ENCODE results near the gene MC1R.
A peak's percentile ranks its signal among the peaks of the same experiment; 100 is the strongest.

Gene MC1R

GRCh38 chr16:89924297-89924924 is 5.7 kb downstream of the MC1R start:
- TF ChIP-seq EZH2phosphoT487 (IDR thresholded peaks at IDR 0.05; ENCODE audit: low read depth) (no peak), CTCF (IDR thresholded peaks at IDR 0.05; ENCODE audit: low read depth, low read length) (no peak)
- peaks cover 33% of the 10 kb centered on the region for H3K4me1 ChIP-seq (ENCODE audit: low read length)
- no peak overlapping the region for H2AFZ ChIP-seq (ENCODE audit: low read depth, low read length)
- peak overlapping the region; percentile 88 for H3K4me3 ChIP-seq (ENCODE audit: low read length)
- H3K27ac ChIP-seq (ENCODE audit: low read length): no peak overlapping the region
- H3K79me2 ChIP-seq (ENCODE audit: low read length): no peaks in the 10 kb centered on the region
- H3K27me3 ChIP-seq (ENCODE audit: low read depth, low read length): peaks cover 13% of the 10 kb centered on the region
- no peak overlapping the region for H3K9ac ChIP-seq (ENCODE audit: low read length)
- no peaks in the 10 kb centered on the region for H4K20me1 ChIP-seq (ENCODE audit: insufficient read depth, low read length)
- no peaks in the 10 kb centered on the region for H3K9me3 ChIP-seq (ENCODE audit: insufficient read depth, low read length)
- peak overlapping the region; percentile 92 for H3K4me2 ChIP-seq (ENCODE audit: low read length)
- H3K36me3 ChIP-seq (replicated peaks; ENCODE audit: low read depth, low read length): no peaks in the 10 kb centered on the region

GRCh38 chr16:89924925-89925307 is 6.3 kb downstream of the MC1R start:
- Histone ChIP-seq H3K79me2 (ENCODE audit: low read length) (no peaks in the 10 kb centered on the region), H2AFZ (ENCODE audit: low read depth, low read length) (no peak overlapping the region), H3K9me3 (ENCODE audit: insufficient read depth, low read length) (no peaks in the 10 kb centered on the region), H3K36me3 (replicated peaks; ENCODE audit: low read depth, low read length) (no peaks in the 10 kb centered on the region), H3K27me3 (ENCODE audit: low read depth, low read length) (peaks cover 13% of the 10 kb centered on the region), H3K4me2 (ENCODE audit: low read length) (peak overlapping the region; percentile 92), H3K27ac (ENCODE audit: low read length) (no peak overlapping the region), H4K20me1 (ENCODE audit: insufficient read depth, low read length) (no peaks in the 10 kb centered on the region), H3K9ac (ENCODE audit: low read length) (no peak overlapping the region), H3K4me3 (ENCODE audit: low read length) (peak overlapping the region; percentile 88), H3K4me1 (ENCODE audit: low read length) (peaks cover 33% of the 10 kb centered on the region)
- TF ChIP-seq CTCF (IDR thresholded peaks at IDR 0.05; ENCODE audit: low read depth, low read length) (no peak), EZH2phosphoT487 (IDR thresholded peaks at IDR 0.05; ENCODE audit: low read depth) (no peak)

GRCh38 chr16:89925596-89926079 is 7.0 kb downstream of the MC1R start:
- Histone ChIP-seq H3K36me3 (replicated peaks; ENCODE audit: low read depth, low read length) (no peaks in the 10 kb centered on the region), H3K79me2 (ENCODE audit: low read length) (no peaks in the 10 kb centered on the region), H3K27ac (ENCODE audit: low read length) (no peak overlapping the region), H3K27me3 (ENCODE audit: low read depth, low read length) (peaks cover 13% of the 10 kb centered on the region), H3K4me2 (ENCODE audit: low read length) (peak overlapping the region; percentile 92), H4K20me1 (ENCODE audit: insufficient read depth, low read length) (no peaks in the 10 kb centered on the region), H3K4me1 (ENCODE audit: low read length) (peaks cover 33% of the 10 kb centered on the region), H3K9ac (ENCODE audit: low read length) (peak overlapping the region; percentile 26), H3K4me3 (ENCODE audit: low read length) (peak overlapping the region; percentile 78), H2AFZ (ENCODE audit: low read depth, low read length) (no peak overlapping the region), H3K9me3 (ENCODE audit: insufficient read depth, low read length) (no peaks in the 10 kb centered on the region)
- TF ChIP-seq EZH2phosphoT487 (IDR thresholded peaks at IDR 0.05; ENCODE audit: low read depth): no peak
- no peak for TF ChIP-seq CTCF (IDR thresholded peaks at IDR 0.05; ENCODE audit: low read depth, low read length)

GRCh38 chr16:89931305-89931896 is 12.7 kb downstream of the MC1R start:
- Histone ChIP-seq H3K4me3 (ENCODE audit: low read length) (peak overlapping the region; percentile 33; the same call in 1 of the 2 replicates), H2AFZ (ENCODE audit: low read depth, low read length) (no peak overlapping the region), H3K36me3 (replicated peaks; ENCODE audit: low read depth, low read length) (no peaks in the 10 kb centered on the region), H4K20me1 (ENCODE audit: insufficient read depth, low read length) (peaks cover 5% of the 10 kb centered on the region; the same call in 1 of the 2 replicates), H3K9ac (ENCODE audit: low read length) (no peak overlapping the region), H3K27ac (ENCODE audit: low read length) (no peak overlapping the region), H3K9me3 (ENCODE audit: insufficient read depth, low read length) (no peaks in the 10 kb centered on the region), H3K4me2 (ENCODE audit: low read length) (peak overlapping the region; percentile 64), H3K27me3 (ENCODE audit: low read depth, low read length) (no peaks in the 10 kb centered on the region), H3K79me2 (ENCODE audit: low read length) (no peaks in the 10 kb centered on the region), H3K4me1 (ENCODE audit: low read length) (peaks cover 16% of the 10 kb centered on the region)
- no peak for TF ChIP-seq CTCF (IDR thresholded peaks at IDR 0.05; ENCODE audit: low read depth, low read length)
- TF ChIP-seq EZH2phosphoT487 (IDR thresholded peaks at IDR 0.05; ENCODE audit: low read depth): no peak
